Loucy (cell line): ENCODE results near the gene GDPD5.

ENCODE experiments used
- H2AFZ ChIP-seq: fragments of 200-600 bp; sonication (generic); 2 replicates; pipeline ENCODE4 v1.6.0; 2016; ENCODE audit warnings: antibody characterized with exemption, mild to moderate bottlenecking, low read length, moderate library complexity
- H3F3A ChIP-seq: fragments of 200-600 bp; 2 replicates; pipeline ENCODE4 v1.6.0; 2016; ENCODE audit warnings: antibody characterized with exemption, low read depth, mild to moderate bottlenecking
- H3K27me3 ChIP-seq: fragments of 200-600 bp; sonication (generic); 2 replicates; pipeline ENCODE4 v1.6.1; 2014; ENCODE audit warnings: low read length, mild to moderate bottlenecking; ENCODE audit not compliant: insufficient read depth, poor library complexity, severe bottlenecking
- H3K36me3 ChIP-seq: fragments of 200-600 bp; sonication (generic); 2 replicates; pipeline ENCODE4 v1.6.1; 2016; ENCODE audit warnings: low read length; ENCODE audit not compliant: insufficient read depth
- H3K4me1 ChIP-seq: fragments of 200-600 bp; sonication (generic); 2 replicates; pipeline ENCODE4 v1.5.1; 2014; ENCODE audit warnings: low read length, mild to moderate bottlenecking; ENCODE audit not compliant: insufficient read depth, poor library complexity, severe bottlenecking
- H3K4me2 ChIP-seq: fragments of 200-600 bp; sonication (generic); 2 replicates; pipeline ENCODE4 v1.6.0; 2014; ENCODE audit warnings: antibody characterized with exemption, low read length, low read depth, mild to moderate bottlenecking; ENCODE audit not compliant: poor library complexity, severe bottlenecking
- H3K4me3 ChIP-seq: fragments of 200-600 bp; sonication (generic); 2 replicates; pipeline ENCODE4 v1.5.1; 2014; ENCODE audit warnings: low read length, mild to moderate bottlenecking, mixed read lengths; ENCODE audit not compliant: poor library complexity, severe bottlenecking
- H3K79me2 ChIP-seq: fragments of 200-600 bp; sonication (generic); 2 replicates; pipeline ENCODE4 v1.6.1; 2014; ENCODE audit warnings: low read length; ENCODE audit not compliant: insufficient read depth
- H3K9ac ChIP-seq: fragments of 200-600 bp; sonication (generic); 2 replicates; pipeline ENCODE4 v1.6.0; 2014; ENCODE audit warnings: mild to moderate bottlenecking, low read depth, low read length, moderate library complexity; ENCODE audit not compliant: poor library complexity, severe bottlenecking
- H3K9me2 ChIP-seq: fragments of 200-600 bp; sonication (generic); replicated peaks from 2 replicates; pipeline ENCODE4 v1.6.1; 2016; ENCODE audit warnings: low read depth, low read length, mixed read lengths
- H3K9me3 ChIP-seq: fragments of 200-600 bp; sonication (generic); 2 replicates; pipeline ENCODE4 v1.6.1; 2014; ENCODE audit warnings: mild to moderate bottlenecking, antibody characterized with exemption, low read length, low read depth; ENCODE audit not compliant: insufficient read depth
- H4K20me1 ChIP-seq: fragments of 200-600 bp; sonication (generic); 2 replicates; pipeline ENCODE4 v1.6.0; 2014; ENCODE audit warnings: antibody characterized with exemption, low read length, mild to moderate bottlenecking; ENCODE audit not compliant: insufficient read depth, poor library complexity, severe bottlenecking
- CTCF ChIP-seq: fragments of 200-600 bp; sonication (generic); conservative IDR thresholded peaks from 2 replicates; pipeline ENCODE4 v1.5.1; 2014; ENCODE audit warnings: mild to moderate bottlenecking, antibody characterized with exemption, low read length
- EZH2phosphoT487 ChIP-seq: fragments of 200-600 bp; IDR thresholded peaks from 2 replicates; pipeline ENCODE4 v1.6.1; 2018; ENCODE audit warnings: antibody characterized with exemption, mild to moderate bottlenecking, moderate library complexity, borderline replicate concordance

The GDPD5 gene

DNA sequence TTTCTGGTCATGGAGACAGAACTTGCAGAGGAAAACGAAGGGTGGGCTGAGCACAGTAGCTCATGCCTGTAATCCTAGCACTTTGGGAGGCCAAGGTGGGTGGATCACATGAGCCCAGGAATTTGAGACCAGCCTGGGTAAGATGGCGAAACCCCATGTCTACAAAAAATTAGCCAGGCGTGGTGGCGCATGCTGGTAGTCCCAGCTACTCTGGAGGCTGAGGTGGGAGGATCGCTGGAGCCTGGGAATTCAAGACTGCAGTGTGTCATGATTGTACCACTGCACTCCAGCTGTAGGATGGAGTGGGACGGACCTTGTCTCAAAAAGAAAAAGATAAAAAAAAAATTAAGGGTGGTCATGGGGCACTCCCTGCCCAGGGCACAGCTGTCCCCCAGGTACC is 42.2 kb upstream of the GDPD5 start:
- Histone ChIP-seq H3K9ac (no peak overlapping the region), H4K20me1 (no peaks in the 10 kb centered on the region), H3F3A (no peaks in the 10 kb centered on the region), H3K36me3 (no peaks in the 10 kb centered on the region), H3K79me2 (no peaks in the 10 kb centered on the region), H3K4me3 (no peak overlapping the region), H3K27me3 (no peaks in the 10 kb centered on the region), H3K4me2 (no peak overlapping the region), H3K9me2 (no peaks in the 10 kb centered on the region), H3K4me1 (no peaks in the 10 kb centered on the region), H3K9me3 (no peaks in the 10 kb centered on the region), H2AFZ (no peak overlapping the region)
- TF ChIP-seq EZH2phosphoT487 (no peak), CTCF (no peak)

DNA sequence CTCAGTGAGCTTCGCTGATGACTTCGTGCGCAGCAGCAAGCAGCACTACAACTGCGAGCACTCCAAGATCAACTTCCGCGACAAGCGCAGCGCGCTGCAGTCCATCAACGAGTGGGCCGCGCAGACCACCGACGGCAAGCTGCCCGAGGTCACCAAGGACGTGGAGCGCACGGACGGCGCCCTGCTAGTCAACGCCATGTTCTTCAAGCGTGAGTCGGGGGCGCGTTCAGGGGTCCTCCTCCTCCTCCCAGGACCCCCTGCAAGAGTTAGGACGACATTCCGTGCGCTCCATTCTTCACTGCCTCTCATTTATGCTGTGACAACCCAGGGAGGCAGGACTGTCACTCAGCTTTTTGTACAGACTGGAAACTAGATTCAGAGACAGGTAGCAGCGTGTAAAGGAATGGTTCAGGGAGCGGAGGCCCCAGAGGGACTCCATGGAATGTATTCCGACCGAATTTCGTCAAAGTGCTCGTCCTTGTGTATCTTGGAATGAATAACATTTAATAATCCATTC is 41.1 kb upstream of the GDPD5 start:
- H3K9ac ChIP-seq = no peak overlapping the region
- H3K9me2 ChIP-seq = no peaks in the 10 kb centered on the region
- TF ChIP-seq CTCF = no peak
- no peak for TF ChIP-seq EZH2phosphoT487
- H3K79me2 ChIP-seq = no peaks in the 10 kb centered on the region
- H3K4me1 ChIP-seq = no peaks in the 10 kb centered on the region
- no peaks in the 10 kb centered on the region for H3F3A ChIP-seq
- H4K20me1 ChIP-seq = no peaks in the 10 kb centered on the region
- no peaks in the 10 kb centered on the region for H3K36me3 ChIP-seq
- H3K27me3 ChIP-seq = peaks cover 6% of the 10 kb centered on the region
- no peak overlapping the region for H2AFZ ChIP-seq
- no peak overlapping the region for H3K4me2 ChIP-seq
- no peaks in the 10 kb centered on the region for H3K9me3 ChIP-seq
- no peak overlapping the region for H3K4me3 ChIP-seq

DNA sequence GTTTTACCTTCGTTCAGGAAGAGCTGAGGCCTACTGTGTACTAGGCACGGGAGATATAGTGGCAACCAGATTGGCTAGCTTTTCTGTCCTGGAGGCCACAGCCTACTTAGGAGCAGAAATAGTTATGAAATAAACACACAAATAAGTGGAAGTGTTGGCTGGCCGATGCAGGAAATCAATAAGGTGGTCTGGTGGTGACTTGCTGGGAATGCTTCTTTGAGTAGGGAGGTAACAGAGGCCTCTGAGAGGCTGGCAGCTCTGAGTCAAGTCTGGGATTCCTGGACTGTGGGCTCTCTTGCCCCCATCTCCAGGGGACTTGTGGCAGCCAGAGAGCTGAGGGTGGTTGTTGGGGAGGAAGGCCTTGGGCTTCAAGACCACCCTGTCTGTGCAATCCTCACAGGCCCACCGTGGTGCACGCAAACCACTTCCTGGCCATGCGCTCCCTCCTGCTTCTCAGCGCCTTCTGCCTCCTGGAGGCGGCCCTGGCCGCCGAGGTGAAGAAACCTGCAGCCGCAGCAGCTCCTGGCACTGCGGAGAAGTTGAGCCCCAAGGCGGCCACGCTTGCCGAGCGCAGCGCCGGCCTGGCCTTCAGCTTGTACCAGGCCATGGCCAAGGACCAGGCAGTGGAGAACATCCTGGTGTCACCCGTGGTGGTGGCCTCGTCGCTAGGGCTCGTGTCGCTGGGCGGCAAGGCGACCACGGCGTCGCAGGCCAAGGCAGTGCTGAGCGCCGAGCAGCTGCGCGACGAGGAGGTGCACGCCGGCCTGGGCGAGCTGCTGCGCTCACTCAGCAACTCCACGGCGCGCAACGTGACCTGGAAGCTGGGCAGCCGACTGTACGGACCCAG is 40.4 kb upstream of the GDPD5 start:
- Histone ChIP-seq H4K20me1 (no peaks in the 10 kb centered on the region), H3K27me3 (peaks cover 13% of the 10 kb centered on the region), H3K36me3 (no peaks in the 10 kb centered on the region), H3K4me1 (peaks cover 4% of the 10 kb centered on the region), H2AFZ (no peak overlapping the region), H3K9me2 (no peaks in the 10 kb centered on the region), H3K9me3 (no peaks in the 10 kb centered on the region), H3K79me2 (no peaks in the 10 kb centered on the region), H3K9ac (no peak overlapping the region), H3F3A (no peaks in the 10 kb centered on the region), H3K4me3 (no peak overlapping the region), H3K4me2 (no peak overlapping the region)
- TF ChIP-seq CTCF = no peak
- TF ChIP-seq EZH2phosphoT487 = no peak
